Bronchial epithelial cell (primary cell): Measurements from ENCODE around the gene SSBP3. TPM values are rescaled to one million over a fixed set of nuclear protein-coding genes. Genes with fewer than 3 reads are reported as not detected.

Experiments
- DNase-seq: peaks from one replicate; pipeline ENCODE4 v3.0.0-alpha.2; 2010; ENCODE audit warnings: low read depth
- FAIRE-seq: peaks from 2 replicates; lab custom pipeline; 2011; peaks lifted over from hg19 to GRCh38; lab: Jason Lieb, UNC
- H3K27me3 ChIP-seq: 2 replicates; pipeline ENCODE4 v1.5.1; 2011; ENCODE audit warnings: low read length; ENCODE audit not compliant: control insufficient read depth, insufficient read depth
- H3K36me3 ChIP-seq: 2 replicates; pipeline ENCODE4 v1.5.1; 2011; ENCODE audit warnings: low read length; ENCODE audit not compliant: control insufficient read depth, insufficient read depth
- H3K4me3 ChIP-seq: 2 replicates; pipeline ENCODE4 v1.5.1; 2011; ENCODE audit warnings: mild to moderate bottlenecking, low read depth, low read length, control low read depth
- total RNA-seq: library from RNA; depleted of rRNA; stranded (reverse); fragments of >200 nt; gene quantifications from 2 replicates; pipeline ENCODE4 v1.2.1, GENCODE V29; 2014
- TF ChIP-seq, protein P1 (sequence below): IDR thresholded peaks from 2 replicates; pipeline ENCODE4 v1.5.1; 2011; ENCODE audit warnings: mild to moderate bottlenecking, moderate library complexity, low read length, control low read depth, inconsistent platforms; ENCODE audit not compliant: insufficient read depth, severe bottlenecking

Gene SSBP3
- total RNA-seq, 1 donor from 2014 or later: 3.7 TPM

DNA sequence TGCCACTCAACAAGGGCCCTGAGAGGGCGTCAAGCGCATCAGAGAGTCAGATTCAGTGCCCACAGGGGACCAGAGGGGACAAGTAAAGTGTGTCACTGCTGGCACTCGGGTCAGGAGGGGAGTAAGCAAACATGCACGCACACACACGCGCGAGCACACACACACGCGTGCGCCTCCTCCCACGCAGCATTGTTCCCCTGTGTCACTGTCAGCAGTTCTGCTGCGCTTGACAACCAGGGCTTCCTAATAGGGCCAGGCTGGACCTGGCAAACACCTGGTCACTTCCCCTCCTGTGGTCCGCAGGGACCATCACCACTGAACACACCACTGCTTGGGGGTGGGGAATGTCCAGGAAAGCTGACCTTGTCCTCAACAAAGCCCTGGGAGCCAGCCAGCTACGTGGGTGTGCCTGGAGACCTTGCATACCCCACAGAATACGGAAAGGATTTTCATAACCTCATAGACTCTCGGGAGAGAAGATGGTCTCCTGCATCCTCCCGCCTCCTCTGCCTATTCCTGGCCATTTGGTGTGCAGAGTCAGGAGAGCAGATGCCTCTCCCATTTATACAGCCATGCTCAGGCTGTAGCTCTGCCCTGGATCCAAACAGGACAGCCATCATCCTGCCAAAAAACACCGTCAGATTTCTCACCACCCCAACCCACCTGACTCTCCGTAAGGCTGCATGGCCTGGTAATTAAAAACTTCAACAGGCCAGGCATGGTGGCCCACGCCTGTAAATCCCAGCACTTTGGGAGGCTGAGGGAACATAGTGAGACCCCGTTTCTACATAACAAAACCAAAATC, 73.2 kb downstream of the SSBP3 start:
- DNase-seq (no peak), FAIRE-seq (no peak)
- Histone ChIP-seq H3K36me3 (peaks cover under 1% of the 10 kb centered on the region), H3K4me3 (no peak overlapping the region), H3K27me3 (no peaks in the 10 kb centered on the region)
- TF ChIP-seq, protein P1, sequence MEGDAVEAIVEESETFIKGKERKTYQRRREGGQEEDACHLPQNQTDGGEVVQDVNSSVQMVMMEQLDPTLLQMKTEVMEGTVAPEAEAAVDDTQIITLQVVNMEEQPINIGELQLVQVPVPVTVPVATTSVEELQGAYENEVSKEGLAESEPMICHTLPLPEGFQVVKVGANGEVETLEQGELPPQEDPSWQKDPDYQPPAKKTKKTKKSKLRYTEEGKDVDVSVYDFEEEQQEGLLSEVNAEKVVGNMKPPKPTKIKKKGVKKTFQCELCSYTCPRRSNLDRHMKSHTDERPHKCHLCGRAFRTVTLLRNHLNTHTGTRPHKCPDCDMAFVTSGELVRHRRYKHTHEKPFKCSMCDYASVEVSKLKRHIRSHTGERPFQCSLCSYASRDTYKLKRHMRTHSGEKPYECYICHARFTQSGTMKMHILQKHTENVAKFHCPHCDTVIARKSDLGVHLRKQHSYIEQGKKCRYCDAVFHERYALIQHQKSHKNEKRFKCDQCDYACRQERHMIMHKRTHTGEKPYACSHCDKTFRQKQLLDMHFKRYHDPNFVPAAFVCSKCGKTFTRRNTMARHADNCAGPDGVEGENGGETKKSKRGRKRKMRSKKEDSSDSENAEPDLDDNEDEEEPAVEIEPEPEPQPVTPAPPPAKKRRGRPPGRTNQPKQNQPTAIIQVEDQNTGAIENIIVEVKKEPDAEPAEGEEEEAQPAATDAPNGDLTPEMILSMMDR: no peak

DNA sequence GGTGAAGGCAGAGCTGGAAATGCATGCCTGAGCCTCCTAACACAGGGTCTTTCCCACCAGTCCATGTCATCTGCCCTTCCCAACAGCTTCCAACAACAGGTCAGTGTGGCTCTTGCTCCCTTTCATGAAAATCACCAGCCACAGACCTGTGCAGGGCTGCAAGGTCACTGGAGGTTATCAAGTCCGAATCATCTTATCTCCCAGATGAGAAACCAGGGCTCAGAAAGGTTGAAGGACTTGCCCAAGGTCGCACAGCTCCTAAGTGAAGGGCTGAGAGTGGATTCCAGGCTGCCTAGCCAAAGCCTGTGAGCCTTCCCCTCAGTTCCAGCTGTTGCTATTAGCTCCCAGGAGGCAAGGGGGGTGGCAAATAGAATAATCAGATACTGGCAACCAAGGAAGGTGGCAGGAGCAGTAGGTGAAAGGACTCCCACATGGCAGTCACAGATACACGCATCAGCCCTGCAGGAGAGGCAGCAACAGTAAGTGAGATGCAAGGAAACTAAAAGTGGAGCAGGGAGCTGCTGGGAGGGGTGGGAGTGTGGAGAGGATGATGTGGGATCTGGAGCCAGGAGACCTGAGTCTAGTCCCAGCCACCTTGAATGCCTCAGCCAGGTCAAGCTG, 74.2 kb downstream of the SSBP3 start:
- Histone ChIP-seq H3K36me3 (peaks cover 2% of the 10 kb centered on the region), H3K4me3 (no peak overlapping the region), H3K27me3 (no peaks in the 10 kb centered on the region)
- FAIRE-seq: peak; percentile 40
- DNase-seq: no peak
- TF ChIP-seq, protein P1: no peak

- Histone ChIP-seq H3K36me3 (peaks cover 2% of the 10 kb centered on the region), H3K27me3 (no peaks in the 10 kb centered on the region), H3K4me3 (no peak overlapping the region)
- FAIRE-seq: no peak
- TF ChIP-seq, protein P1: no peak
- DNase-seq: no peak
These were observed 75.0 kb downstream of the SSBP3 start for GRCh38 chr1:54331091-54331772.

DNA sequence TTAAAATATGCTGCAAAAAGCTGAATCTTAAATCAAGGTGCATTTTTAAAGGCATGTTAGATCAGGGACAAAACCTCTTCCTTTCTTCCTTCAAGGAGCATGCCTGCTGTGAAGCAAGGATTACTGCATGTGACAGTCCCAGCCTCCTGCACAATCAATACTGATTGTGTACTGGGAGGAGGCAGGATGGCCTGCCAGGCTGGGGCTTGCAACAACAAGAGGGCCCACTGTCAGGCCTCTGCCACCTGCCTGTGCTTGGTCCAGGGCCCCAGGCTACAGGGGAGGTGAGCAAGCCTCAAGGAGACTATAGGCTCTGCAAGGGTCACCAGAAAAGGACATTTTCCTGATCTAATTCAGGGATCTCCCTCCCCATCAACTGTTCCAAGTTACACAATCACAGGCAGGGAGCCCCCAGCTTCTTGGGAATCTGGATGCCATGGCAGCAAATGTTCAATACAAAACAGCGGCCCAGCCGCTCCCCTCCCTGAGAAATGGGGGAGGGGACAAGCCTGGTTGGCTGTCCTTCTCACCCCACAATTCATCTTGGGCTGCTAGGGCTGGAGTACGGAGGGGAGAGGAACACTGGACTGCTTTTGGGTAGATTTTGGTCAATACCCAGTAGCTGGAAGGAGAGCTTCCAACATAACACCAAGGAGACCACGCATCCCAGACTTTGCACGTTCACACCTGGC, 76.7 kb downstream of the SSBP3 start:
- TF ChIP-seq, protein P1: no peak
- peaks cover 2% of the 10 kb centered on the region for H3K36me3 ChIP-seq
- DNase-seq: no peak
- no peaks in the 10 kb centered on the region for H3K27me3 ChIP-seq
- H3K4me3 ChIP-seq: no peak overlapping the region
- FAIRE-seq: no peak

DNA sequence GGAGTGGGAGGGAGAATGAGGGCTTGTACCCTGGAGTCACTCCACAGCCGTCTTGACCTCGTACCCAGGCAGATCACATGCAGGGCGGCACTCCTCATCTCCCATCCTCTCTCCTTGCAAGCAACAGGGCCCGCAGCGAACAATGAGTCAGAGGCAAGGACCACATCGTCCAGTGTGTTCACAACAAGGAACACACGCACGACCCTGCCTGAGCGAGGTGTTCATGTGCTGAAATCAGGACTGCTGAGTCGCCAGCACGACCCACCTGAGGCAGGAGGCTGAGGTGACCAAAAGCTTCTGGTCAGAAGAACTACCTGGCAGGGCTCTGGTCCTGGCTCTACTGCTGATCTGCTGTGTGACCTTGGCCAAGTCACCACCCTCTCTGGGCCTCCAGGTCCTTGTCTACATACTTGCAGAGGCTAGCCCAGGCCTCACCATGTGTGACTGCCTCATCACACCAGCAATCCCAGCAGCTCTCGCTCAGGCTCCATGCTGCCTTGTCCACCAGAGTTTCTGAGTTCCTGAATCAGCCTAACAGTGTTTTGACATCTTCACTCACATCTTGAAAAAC, 78.0 kb downstream of the SSBP3 start:
- H3K4me3 ChIP-seq: no peak overlapping the region
- TF ChIP-seq, protein P1: no peak
- H3K36me3 ChIP-seq: peaks cover 2% of the 10 kb centered on the region
- DNase-seq (no peak), FAIRE-seq (peak; percentile 70)
- H3K27me3 ChIP-seq: no peaks in the 10 kb centered on the region
